ENCODE measurements around the gene SHMT2.

DNA sequence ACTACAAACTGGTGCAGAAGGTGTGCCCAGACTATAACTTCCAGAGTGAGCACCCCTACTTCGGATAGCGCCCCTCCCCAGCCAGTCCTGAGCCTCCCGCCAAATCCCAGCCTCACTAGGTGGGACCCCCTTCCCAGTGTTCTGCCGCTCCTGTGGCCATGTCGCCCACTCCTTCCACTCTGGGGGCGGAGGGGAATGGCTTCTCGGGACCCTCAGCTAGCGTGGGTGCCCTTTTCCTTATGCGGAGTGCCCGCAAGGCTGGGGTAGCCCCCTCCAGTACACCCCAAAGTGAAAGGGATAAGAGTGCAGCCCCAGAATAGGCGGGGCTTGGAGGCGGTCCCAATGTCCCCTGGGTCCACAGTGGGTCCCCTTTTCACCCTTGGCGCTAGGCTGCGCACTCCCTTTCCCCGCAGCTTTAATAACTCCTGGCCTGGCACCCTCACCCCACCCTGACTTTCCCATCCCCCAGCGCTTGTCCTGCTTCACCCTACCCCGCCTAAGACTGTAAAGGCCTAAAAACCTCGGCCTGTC lies 3.8 kb upstream of the SHMT2 start:
- no peak for TF ChIP-seq SMC3 (conservative IDR thresholded peaks at IDR 0.05; ENCODE audit: insufficient read depth, low read depth, low read length)
- no peak for TF ChIP-seq CBX8 (IDR thresholded peaks at IDR 0.05; ENCODE audit: borderline replicate concordance, extremely low read depth, low read depth, low read length, poor library complexity, severe bottlenecking)
- TF ChIP-seq, protein P1, sequence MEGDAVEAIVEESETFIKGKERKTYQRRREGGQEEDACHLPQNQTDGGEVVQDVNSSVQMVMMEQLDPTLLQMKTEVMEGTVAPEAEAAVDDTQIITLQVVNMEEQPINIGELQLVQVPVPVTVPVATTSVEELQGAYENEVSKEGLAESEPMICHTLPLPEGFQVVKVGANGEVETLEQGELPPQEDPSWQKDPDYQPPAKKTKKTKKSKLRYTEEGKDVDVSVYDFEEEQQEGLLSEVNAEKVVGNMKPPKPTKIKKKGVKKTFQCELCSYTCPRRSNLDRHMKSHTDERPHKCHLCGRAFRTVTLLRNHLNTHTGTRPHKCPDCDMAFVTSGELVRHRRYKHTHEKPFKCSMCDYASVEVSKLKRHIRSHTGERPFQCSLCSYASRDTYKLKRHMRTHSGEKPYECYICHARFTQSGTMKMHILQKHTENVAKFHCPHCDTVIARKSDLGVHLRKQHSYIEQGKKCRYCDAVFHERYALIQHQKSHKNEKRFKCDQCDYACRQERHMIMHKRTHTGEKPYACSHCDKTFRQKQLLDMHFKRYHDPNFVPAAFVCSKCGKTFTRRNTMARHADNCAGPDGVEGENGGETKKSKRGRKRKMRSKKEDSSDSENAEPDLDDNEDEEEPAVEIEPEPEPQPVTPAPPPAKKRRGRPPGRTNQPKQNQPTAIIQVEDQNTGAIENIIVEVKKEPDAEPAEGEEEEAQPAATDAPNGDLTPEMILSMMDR (IDR thresholded peaks at IDR 0.05 in 2 of 3, conservative IDR thresholded peaks at IDR 0.05 in 1 of 3; ENCODE audit: insufficient read depth in 2 of 3, low read depth in 1 of 3, low read length in 3 of 3), result no peak
- TF ChIP-seq, protein P2, sequence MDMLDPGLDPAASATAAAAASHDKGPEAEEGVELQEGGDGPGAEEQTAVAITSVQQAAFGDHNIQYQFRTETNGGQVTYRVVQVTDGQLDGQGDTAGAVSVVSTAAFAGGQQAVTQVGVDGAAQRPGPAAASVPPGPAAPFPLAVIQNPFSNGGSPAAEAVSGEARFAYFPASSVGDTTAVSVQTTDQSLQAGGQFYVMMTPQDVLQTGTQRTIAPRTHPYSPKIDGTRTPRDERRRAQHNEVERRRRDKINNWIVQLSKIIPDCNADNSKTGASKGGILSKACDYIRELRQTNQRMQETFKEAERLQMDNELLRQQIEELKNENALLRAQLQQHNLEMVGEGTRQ (CRISPR knock-in tag; IDR thresholded peaks at IDR 0.05), result no peak
- TF ChIP-seq ZNF551 (CRISPR knock-in tag; IDR thresholded peaks at IDR 0.05), result no peak
- TF ChIP-seq TRIM24 (IDR thresholded peaks at IDR 0.05), result no peak
- TF ChIP-seq LCOR (CRISPR knock-in tag; IDR thresholded peaks at IDR 0.05), result no peak
- TF ChIP-seq HCFC1 (IDR thresholded peaks at IDR 0.05; ENCODE audit: low read depth, low read length), result no peak
- TF ChIP-seq, protein P3, sequence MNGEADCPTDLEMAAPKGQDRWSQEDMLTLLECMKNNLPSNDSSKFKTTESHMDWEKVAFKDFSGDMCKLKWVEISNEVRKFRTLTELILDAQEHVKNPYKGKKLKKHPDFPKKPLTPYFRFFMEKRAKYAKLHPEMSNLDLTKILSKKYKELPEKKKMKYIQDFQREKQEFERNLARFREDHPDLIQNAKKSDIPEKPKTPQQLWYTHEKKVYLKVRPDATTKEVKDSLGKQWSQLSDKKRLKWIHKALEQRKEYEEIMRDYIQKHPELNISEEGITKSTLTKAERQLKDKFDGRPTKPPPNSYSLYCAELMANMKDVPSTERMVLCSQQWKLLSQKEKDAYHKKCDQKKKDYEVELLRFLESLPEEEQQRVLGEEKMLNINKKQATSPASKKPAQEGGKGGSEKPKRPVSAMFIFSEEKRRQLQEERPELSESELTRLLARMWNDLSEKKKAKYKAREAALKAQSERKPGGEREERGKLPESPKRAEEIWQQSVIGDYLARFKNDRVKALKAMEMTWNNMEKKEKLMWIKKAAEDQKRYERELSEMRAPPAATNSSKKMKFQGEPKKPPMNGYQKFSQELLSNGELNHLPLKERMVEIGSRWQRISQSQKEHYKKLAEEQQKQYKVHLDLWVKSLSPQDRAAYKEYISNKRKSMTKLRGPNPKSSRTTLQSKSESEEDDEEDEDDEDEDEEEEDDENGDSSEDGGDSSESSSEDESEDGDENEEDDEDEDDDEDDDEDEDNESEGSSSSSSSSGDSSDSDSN (IDR thresholded peaks at IDR 0.05; ENCODE audit: borderline replicate concordance in 1 of 2, low read depth in 2 of 2, low read length in 2 of 2), result no peak

Measured in K562 (cell line).